GM18873 (cell line): ENCODE data around the gene TMEM131.
"Not testable (repeated sequence)": the region's sequence is repeated elsewhere in the genome, so short reads cannot be mapped to it uniquely, and the experiment has no call there.

ENCODE experiments used
- ATAC-seq: cut with Tn5 transposase; IDR thresholded peaks from one replicate; pipeline ENCODE4 v1.9.1; 2021; ENCODE audit warnings: mild to moderate bottlenecking, moderate library complexity, moderate number of reproducible peaks; ENCODE audit not compliant: unreplicated experiment, low FRiP score

Gene TMEM131, protein sequence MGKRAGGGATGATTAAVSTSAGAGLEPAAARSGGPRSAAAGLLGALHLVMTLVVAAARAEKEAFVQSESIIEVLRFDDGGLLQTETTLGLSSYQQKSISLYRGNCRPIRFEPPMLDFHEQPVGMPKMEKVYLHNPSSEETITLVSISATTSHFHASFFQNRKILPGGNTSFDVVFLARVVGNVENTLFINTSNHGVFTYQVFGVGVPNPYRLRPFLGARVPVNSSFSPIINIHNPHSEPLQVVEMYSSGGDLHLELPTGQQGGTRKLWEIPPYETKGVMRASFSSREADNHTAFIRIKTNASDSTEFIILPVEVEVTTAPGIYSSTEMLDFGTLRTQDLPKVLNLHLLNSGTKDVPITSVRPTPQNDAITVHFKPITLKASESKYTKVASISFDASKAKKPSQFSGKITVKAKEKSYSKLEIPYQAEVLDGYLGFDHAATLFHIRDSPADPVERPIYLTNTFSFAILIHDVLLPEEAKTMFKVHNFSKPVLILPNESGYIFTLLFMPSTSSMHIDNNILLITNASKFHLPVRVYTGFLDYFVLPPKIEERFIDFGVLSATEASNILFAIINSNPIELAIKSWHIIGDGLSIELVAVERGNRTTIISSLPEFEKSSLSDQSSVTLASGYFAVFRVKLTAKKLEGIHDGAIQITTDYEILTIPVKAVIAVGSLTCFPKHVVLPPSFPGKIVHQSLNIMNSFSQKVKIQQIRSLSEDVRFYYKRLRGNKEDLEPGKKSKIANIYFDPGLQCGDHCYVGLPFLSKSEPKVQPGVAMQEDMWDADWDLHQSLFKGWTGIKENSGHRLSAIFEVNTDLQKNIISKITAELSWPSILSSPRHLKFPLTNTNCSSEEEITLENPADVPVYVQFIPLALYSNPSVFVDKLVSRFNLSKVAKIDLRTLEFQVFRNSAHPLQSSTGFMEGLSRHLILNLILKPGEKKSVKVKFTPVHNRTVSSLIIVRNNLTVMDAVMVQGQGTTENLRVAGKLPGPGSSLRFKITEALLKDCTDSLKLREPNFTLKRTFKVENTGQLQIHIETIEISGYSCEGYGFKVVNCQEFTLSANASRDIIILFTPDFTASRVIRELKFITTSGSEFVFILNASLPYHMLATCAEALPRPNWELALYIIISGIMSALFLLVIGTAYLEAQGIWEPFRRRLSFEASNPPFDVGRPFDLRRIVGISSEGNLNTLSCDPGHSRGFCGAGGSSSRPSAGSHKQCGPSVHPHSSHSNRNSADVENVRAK (N-terminal part only)

DNA sequence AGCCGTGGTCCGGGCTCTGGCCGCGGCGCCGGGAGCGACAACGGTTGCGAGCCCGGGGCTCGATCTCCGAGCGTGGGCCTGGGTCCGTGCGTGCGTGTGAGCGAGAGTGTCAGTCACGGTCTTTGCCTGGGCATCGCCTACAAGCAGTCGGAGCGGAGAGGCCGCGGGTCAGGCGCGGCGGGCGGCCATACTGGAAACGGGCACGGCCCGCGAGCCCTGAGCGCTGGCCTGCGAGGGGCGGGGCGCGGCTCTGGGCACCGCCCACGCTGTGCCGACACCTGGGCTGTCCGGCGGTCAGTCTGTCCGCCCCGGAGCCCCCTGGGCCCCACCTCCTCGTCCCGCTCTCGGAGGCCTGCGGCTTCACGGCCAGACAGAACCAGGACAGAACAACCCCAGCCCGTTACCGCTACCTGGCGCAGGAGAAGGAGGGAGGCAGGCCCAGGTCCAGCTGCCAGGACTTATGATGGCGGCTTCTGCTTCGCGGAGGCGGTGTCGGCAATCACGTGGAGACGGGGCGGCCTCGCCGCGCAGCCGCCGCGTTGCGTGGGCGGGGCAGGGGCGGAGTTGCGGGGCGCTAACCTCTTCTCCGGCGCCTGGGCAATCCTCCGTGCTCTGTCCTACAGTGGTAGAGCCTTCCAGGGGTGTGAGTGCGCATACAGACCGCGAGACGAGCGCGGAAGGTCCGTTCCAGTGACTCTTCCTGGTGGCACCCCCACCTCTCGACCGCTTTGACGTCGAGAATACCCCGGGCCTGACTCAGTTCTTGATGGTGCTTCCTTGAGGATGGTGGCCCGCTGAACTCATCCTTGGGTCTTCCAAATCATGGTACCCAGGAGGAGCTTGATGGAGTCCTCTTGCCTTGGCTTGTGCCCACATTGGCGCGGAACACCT is at the start of gene TMEM131:
Gene TMEM131 (minus strand): TSS at position 215 of the 891 bp plus-strand sequence. CDS start 286 bp downstream, outside the sequence.
- ATAC-seq: peak; percentile 61

DNA sequence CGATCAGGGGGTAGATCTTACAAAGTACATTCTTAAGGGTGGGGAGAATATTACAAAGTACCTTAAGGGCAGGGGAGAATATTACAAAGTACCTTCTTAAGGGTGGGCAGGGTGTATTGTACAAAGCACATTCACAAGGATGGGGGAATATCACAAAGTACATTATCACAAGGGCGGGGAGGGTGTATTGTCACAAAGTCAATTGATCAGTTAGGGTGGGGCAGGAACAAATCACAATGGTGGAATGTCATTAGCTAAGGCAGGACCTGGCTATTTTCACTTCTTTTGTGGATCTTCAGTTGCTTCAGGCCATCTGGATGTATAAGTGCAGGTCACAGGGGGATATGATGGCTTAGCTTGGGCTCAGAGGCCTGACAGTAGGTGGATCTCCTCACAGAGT is 49.0 kb upstream of the TMEM131 start:
- ATAC-seq: not testable (repeated sequence)

DNA sequence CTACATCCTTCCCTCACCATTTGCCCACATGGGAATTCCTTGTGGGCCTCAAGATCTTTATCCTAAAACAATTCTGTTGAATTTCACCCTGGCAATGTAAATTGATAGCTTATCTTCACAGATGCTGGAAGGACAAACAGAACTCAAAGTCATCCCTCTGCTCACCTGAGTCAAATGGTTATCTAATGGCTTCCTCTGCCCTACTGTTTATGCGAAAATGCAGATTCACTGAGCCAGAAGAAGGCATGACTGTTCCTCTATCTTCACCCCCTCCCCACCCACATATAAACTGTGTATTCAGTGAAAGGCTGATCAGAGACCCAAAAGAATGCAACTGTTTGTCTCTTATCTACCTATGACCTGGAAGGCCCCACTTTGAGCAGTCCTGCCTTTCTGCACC is 47.4 kb upstream of the TMEM131 start:
- no peak for ATAC-seq

DNA sequence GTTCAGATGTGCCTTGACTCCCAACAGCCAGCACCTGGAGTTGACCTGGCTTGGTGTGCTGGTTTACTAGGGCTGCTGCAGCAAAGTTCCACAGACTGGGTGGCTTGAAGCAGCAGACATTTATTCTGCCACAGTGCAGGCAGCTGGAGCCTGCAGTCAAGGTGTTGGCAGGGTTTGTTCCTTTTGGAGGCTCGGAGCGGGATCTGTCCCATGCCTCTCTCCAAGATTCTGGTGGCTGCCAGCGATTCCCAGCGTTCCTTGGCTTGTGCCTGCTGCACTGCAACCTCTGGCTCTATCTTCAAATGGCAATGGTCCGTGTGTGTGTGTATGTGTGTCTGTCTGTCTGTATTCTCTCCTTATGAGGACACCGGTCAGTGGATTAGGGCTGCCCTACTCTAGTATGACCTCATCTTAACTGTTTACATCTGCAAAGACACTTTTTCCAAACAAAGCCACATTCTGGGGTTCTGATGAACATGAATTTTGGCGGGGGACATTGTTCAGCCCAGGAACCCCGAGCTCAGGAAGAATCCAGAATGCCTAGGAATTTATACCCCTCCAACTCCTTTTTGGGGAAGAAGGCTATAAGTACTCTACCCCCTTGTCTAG is 44.7 kb upstream of the TMEM131 start:
- ATAC-seq: no peak

DNA sequence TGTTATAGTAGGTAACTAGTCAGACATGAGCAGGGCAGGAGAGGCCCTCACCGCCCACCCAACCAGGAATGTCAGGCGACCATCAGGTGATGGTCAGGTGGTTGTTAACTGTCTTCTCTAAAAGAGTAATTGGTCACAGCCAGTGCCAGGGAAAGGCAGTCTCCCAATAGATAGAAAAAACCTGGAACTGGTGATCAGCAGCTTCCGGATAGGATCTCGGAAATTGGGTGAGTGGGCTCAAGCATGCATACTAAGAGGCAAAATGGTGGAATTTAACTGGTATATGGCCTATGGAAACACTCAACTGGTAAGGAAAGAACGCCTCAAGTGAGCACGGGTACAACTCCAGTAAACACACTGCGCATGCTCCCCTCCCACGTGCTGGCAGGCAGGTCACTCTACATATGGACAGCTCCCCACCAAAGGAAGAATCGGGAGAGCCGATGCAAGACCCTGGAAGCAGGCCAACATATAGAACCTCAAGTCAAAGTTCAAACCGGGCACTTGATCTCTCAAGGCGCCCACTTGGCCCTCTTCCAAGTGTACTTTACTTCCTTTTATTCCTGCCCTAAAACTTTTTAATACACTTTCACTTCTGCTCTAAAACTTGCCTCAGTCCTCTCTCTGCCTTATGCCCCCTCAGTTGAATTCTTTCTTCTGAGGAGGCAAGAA is 43.5 kb upstream of the TMEM131 start:
- no peak for ATAC-seq

DNA sequence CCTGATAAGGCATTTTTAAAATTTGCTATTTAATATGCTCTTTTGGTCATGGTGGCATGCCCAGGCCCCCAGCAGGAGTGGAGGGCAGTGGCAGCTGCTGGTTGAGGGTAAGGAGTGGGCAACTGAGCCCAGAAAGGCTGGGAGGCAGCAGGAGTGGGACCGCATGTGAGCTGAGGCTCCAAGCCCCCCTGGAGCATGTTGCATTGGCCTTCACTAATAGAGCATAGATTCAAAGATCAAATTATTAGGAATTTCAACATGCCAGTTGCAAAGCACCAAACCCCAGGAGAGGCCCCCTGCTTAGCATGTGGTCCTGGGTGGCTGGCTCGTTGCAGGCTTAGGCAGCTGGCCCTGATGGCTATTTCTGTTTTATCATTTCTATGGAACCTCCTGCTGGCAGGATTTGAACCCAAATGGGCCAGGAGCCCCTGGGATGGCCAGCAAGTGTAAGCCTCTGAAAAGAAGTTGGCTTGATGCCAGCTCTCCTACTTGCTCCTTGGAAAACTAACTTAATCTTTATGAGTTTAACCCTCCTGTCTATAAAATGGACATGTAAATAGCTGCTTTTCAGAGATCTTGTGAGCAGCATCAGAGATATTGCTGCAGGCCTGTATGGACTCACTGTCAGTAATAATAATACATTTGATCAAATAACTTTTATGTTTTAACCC is 42.1 kb upstream of the TMEM131 start:
- no peak for ATAC-seq

DNA sequence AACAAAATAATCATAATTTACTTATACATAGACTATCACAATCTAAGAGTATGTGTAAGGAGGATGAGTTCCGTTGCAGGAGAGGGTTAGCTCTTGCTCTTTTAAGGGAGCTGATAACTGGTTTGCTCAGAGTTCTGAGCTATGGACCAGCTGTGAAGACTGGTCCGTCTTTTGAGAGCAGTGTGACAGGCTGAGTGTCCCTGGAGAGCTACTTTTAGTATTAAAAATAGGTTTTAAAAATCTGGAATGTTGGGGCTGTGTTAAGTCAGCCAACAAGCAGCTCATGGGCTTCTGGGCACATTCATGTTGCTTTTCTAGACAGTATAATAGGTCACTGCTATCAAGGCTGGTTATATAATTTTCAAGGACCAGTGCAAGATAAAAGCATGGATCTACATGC is 41.5 kb upstream of the TMEM131 start:
- ATAC-seq: no peak

DNA sequence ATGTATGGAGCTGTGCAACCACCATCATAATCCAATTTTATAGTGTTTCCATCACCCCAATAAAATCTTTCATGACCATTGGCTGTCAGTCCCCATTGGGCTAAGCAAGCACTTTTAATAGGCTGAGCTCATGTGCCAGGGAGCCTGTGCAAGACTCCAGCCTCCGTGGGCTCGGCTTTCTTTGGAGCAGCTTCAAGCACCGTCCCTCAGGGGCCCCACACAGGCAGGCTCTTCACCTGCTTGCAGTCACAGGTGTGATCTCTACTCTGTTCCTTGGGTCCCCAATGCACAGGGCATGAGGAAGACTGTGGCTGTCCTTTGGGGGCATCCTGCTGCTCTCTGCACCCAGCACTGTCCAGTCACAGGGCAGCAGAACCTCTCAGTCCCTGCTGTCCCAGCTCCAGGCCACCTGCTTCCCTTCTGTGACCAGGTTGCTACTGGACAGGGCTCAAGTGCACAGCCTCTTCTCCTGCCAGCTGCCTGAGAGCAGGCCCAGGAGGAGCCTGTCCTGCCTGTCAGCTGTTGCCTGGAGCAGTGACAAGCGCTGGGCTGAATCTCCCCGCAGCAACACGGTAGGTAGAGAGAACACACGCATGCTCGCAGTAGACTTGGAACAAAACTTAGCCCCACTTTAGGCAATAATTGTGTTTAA is 40.7 kb upstream of the TMEM131 start:
- no peak for ATAC-seq

DNA sequence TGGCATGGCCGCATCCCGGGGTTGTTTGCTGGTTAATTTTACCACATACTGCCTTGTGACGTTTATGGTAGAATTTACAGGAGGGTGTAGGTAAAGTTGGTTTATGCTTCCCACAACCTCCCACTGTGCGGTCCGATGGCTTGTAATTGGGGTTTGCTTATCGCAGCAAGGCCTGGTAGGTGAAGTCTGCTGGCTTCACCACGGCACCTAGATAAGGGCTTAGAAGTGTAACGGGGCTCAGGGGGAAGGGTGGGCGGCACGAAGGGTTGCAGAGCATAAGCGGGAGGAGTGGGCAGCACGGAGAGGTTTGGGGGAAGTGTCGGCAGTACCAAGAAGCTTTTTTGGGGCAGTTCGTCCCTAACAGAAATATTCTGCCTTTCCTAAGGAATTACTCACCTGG is 39.0 kb upstream of the TMEM131 start:
- no peak for ATAC-seq

DNA sequence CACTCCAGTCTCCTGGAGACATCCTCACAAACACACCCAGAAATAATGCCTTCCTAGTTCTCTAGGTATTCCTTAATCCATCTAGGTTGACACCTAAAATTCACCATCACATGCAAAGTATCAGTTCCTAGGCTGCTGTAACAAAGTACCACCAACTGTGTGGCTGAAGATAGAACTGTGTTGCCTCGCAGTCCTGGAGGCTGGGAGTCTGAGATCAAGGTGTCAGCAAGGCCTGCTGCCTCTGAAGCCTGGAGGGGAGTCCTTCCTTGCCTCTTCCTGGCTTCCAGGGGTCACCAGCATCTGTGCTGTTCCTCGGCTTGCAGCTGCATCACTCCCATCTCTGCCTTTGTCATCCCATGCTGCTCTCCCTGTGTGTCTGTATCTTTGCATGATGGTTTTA is 36.3 kb upstream of the TMEM131 start:
- ATAC-seq: no peak

DNA sequence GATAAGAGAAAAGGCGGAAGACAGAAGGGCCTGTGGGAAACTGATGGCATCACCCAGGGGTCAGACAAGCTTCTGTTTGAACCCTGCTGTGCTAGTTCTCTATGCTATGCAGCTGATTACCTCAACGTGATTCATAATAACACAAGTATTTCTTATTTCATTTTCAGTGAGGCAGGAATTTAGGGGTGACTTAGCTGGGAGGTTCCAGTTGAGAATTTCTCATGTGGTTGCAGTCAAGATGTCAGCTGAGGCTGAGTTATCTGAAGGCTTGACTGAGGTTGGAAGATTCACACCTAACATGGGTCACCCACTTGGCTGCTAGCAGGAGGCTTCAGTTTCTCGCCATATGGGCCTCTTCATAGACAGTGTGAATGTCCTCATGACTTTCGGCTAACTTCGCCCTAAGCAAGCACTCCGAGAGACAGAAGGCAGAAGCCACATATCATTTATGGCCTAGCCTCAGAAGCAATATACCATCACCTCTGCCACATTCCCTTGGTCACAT is 34.0 kb upstream of the TMEM131 start:
- no peak for ATAC-seq

DNA sequence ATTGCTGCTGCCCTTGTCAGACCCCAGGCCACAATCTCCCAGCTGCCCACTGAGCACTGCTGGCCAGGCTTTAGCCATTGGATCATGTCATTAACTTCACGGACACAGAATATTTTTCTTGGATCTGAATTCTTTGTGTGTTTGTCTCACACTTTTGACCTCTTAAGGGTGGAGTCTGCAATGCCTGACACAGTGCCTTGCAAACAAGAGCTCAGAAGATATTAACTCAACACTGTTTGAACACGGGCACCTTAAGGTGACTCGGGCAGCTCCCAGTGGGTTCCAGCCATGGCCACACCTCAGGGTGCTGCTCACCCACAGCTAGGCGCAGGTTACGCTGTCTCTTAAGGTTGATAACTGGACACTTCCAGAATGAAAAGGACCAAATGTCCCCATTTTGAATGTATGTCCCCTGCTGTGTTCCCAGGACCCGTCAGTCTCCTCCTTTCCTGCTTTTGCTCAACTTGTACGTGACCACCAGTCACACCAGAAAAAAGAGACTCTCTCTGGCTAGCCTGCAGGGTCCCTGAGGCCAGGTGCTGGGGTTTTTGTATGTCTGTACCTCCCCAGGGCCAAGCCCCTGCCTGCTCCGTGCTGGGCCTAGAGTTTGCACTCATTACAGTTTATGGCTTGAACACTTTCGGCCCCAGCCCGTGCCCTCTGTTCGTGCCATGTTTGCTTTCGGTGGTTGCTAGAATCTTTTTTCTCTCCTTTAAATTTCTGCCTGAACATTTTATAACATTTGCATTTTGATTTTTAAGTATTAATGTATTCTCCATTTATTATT is 33.4 kb upstream of the TMEM131 start:
- no peak for ATAC-seq

DNA sequence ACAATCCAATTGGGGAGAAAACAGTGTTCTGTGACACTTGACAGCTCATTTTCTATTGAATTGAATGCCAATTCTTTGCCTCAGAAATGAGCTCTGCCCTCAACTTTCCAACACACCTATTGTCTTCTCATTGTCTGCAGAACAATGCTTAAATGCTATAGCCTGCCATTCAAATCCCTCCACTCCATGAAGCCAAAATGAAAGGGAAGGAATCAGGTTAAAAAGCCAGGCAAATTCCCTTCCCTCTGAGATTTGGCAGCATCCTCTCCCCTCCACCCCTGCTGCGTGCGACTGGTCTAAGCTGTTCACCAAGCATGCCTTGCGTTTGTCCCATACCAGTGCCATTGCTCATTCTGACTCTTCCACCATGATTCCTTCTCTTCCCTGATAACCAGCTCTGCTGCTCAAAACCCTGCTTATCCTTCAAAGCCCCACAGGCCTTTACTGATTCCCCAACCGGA is 32.4 kb upstream of the TMEM131 start:
- no peak for ATAC-seq

DNA sequence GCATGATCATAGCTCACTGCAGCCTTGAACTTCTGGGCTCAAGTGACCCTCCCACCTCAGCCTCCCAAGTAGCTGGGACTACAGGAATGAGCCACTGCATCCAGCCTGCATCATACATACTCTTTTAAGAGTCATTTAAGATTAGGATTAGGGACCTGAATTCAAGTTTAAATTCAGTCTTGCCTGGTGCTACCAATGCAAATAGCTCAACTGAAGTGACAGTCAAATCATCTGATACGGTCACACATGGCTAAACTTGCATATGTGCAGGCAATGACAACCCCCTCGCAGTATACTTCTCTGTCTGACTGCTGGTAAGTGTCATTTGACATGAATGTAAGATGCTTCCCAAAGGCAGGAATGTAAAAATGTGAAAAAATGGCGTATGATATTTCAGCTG is 31.8 kb upstream of the TMEM131 start:
- peak; percentile 34 for ATAC-seq

DNA sequence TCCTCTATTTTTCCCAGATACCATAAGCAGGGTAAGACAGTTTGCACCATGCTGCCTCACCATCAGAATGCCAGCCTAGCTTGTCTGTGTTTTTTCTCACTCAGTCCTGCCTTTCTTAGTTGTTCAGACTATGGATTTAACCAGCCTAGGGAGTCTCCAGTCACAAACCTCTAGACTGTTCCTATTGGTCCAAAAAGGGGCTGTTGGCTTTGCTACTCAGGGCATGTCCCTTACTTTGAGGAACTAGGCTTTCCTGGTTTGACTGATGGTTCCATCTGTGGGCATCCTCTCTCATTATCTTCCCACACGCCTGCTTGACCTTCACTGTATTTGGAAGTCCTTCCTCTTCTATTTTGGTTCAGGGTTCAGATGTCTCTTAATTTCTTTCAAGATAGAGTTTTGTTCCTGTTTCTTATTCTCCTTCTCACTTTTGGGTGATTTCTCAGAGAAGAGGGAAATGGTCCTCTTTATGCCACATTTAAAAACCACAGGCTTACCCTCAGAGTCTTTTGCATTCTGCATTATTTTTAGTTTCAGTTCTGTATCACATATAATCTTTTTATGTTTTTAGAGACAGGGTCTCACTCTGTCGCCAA is 31.3 kb upstream of the TMEM131 start:
- peak; percentile 75 for ATAC-seq

DNA sequence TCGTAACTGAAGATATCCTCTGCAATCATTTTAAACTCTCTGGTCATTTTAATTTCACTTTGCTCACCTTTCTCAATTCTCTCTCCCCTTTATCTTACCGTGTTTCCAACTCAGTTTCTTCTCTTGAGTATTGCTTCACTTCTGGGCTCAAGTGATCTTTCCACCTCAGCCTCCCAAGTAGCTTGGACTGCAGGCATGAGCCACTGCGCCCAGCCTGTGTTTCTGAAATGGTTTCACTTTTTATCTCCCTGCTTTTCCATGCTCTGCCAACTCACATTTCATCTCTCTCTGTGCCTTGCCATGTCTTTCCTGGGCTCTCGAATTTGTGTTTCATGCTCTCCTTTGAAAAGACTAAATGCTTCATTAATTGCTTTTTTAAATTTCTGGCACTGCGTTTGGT is 30.5 kb upstream of the TMEM131 start:
- no peak for ATAC-seq
